Epithelial cell of proximal tubule (primary cell): Measurements from ENCODE around the gene HTRA3. TPM values are rescaled to one million over a fixed set of nuclear protein-coding genes. Genes with fewer than 3 reads are reported as not detected.

Experiments used
- DNase-seq: peaks from one replicate; pipeline ENCODE4 v3.0.0-alpha.2; 2011; ENCODE audit warnings: low read depth
- H3K4me3 ChIP-seq: 2 replicates; pipeline ENCODE4 v1.5.1; 2011; ENCODE audit warnings: low read depth, mild to moderate bottlenecking, low read length
- total RNA-seq: library from RNA; depleted of rRNA; stranded (reverse); fragments of >200 nt; gene quantifications from 2 replicates; pipeline ENCODE4 v1.2.3, GENCODE V29; 2015
- TF ChIP-seq, protein P1 (sequence below): conservative IDR thresholded peaks from 2 replicates; pipeline ENCODE4 v1.5.1; 2012; ENCODE audit warnings: low read depth, mild to moderate bottlenecking, low read length

Gene HTRA3
- total RNA-seq, 1 donor from 2014 or later: 1.2 TPM

DNA sequence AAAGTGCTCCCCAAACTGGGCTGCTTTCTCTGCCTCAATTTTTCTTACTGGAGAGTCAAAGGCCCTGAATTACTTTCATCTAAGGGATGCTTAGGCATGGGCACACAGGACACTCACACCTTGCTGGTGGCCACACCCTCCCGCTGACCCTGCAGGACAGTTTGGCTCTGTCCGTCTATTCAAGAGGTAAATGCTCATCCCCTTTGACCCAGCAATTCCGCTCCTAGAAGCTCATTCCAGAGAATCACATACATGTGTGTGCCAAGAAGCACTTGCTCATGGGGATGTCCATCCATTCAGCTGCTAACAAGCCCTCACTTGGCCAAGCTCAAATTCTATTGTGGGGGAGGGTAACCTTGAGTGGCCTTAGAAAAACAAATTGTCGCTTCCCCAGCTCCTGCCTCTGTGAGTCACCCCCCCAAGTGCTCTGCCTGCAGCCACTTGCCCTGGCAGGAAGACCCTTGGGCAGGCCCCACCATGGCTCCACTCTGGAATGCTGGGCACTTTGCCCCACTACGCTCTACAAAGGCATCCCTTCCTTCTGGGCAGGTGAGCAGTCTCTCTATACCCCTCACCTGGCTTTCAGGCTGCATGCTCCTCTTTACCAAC lies 54.5 kb downstream of the HTRA3 start:
- no peak for DNase-seq
- TF ChIP-seq, protein P1, sequence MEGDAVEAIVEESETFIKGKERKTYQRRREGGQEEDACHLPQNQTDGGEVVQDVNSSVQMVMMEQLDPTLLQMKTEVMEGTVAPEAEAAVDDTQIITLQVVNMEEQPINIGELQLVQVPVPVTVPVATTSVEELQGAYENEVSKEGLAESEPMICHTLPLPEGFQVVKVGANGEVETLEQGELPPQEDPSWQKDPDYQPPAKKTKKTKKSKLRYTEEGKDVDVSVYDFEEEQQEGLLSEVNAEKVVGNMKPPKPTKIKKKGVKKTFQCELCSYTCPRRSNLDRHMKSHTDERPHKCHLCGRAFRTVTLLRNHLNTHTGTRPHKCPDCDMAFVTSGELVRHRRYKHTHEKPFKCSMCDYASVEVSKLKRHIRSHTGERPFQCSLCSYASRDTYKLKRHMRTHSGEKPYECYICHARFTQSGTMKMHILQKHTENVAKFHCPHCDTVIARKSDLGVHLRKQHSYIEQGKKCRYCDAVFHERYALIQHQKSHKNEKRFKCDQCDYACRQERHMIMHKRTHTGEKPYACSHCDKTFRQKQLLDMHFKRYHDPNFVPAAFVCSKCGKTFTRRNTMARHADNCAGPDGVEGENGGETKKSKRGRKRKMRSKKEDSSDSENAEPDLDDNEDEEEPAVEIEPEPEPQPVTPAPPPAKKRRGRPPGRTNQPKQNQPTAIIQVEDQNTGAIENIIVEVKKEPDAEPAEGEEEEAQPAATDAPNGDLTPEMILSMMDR: no peak
- no peak overlapping the region for H3K4me3 ChIP-seq

GRCh38 chr4:8324640-8325239 lies 55.2 kb downstream of the HTRA3 start:
- TF ChIP-seq, protein P1: no peak
- DNase-seq: no peak
- H3K4me3 ChIP-seq: no peak overlapping the region

GRCh38 chr4:8325291-8325973 lies 55.9 kb downstream of the HTRA3 start:
- no peak overlapping the region for H3K4me3 ChIP-seq
- no peak for DNase-seq
- TF ChIP-seq, protein P1: no peak

DNA sequence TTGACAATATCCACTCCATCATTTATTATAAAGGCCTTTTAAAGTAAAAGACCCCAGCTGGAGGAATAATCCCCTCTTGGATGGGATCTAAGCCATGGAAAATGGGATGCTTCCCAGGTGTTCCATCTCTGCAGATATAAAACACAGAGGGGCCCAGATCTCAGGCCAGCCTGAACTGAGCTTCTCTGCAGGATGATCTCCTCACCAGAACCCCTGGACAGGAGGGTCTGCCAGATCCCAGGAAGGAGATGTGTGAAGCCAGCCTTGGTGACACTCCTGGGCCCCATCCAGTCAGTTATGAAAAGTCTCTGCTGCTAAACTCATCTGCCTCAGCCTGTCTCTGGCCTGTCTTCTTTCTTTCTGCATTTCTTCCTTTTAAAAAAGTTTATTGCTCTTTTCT lies 56.7 kb downstream of the HTRA3 start:
- no peak overlapping the region for H3K4me3 ChIP-seq
- no peak for DNase-seq
- TF ChIP-seq, protein P1: no peak

DNA sequence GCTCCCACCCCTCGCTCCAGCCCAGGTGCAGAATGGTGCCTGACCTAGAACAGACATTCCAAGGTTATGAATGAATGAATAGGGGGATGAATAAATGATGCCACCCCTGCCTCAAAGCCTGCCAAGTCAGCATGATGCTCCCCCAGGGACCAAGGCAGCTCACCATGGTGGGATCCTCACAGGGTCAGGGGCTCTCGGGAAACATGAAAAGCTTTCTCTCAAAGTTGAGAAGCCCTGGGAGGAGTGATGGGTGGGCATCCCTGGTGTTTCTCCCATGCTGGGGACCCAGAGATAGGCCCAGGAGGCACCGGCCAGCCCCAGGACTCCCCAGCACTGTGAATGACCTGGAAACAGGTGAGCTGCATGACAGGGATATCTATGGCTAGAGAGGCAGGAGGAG lies 58.9 kb downstream of the HTRA3 start:
- TF ChIP-seq, protein P1: no peak
- no peak for DNase-seq
- no peak overlapping the region for H3K4me3 ChIP-seq

GRCh38 chr4:8328866-8329559 lies 59.5 kb downstream of the HTRA3 start:
- DNase-seq: no peak
- TF ChIP-seq, protein P1: no peak

More at GRCh38 chr4:8328866-8329559, 59.5 kb downstream of the HTRA3 start:
- no peak overlapping the region for H3K4me3 ChIP-seq
